GM19324 (cell line): ENCODE results near the gene EDEM1.
"Not testable (repeated sequence)": the region's sequence is repeated elsewhere in the genome, so short reads cannot be mapped to it uniquely, and the experiment has no call there.

Experiments used
- ATAC-seq: cut with Tn5 transposase; IDR thresholded peaks from one replicate; pipeline ENCODE4 v1.9.1; 2021; ENCODE audit warnings: mild to moderate bottlenecking, moderate library complexity; ENCODE audit not compliant: unreplicated experiment, low FRiP score

The EDEM1 gene

GRCh38 chr3:5227812-5228211 is 40.3 kb downstream of the EDEM1 start:
- ATAC-seq, result no peak

- no peak for ATAC-seq
Observed at GRCh38 chr3:5229414-5229813, 41.9 kb downstream of the EDEM1 start.

GRCh38 chr3:5231074-5231473 is 43.6 kb downstream of the EDEM1 start:
- ATAC-seq, result no peak

- ATAC-seq, result no peak
Observed at GRCh38 chr3:5231487-5231886, 44.0 kb downstream of the EDEM1 start.

- no peak for ATAC-seq
Observed at GRCh38 chr3:5232570-5232969, 45.1 kb downstream of the EDEM1 start.

GRCh38 chr3:5233026-5233425 is 45.5 kb downstream of the EDEM1 start:
- no peak for ATAC-seq

- no peak for ATAC-seq
Observed at GRCh38 chr3:5235655-5236054, 48.1 kb downstream of the EDEM1 start.

- ATAC-seq, result no peak
Observed at GRCh38 chr3:5238545-5238944, 51.0 kb downstream of the EDEM1 start.

GRCh38 chr3:5239602-5240001 is 52.1 kb downstream of the EDEM1 start:
- ATAC-seq, result no peak

- ATAC-seq, result no peak
Observed at GRCh38 chr3:5240740-5241139, 53.2 kb downstream of the EDEM1 start.

GRCh38 chr3:5242785-5243184 is 55.3 kb downstream of the EDEM1 start:
- not testable (repeated sequence) for ATAC-seq

- no peak for ATAC-seq
Observed at GRCh38 chr3:5245927-5246326, 58.4 kb downstream of the EDEM1 start.

GRCh38 chr3:5248822-5249221 is 61.3 kb downstream of the EDEM1 start:
- ATAC-seq, result no peak

- no peak for ATAC-seq
Observed at GRCh38 chr3:5250467-5251195, 63.1 kb downstream of the EDEM1 start.

GRCh38 chr3:5251196-5251583 is 63.7 kb downstream of the EDEM1 start:
- no peak for ATAC-seq

- ATAC-seq, result no peak
Observed at GRCh38 chr3:5252131-5252530, 64.6 kb downstream of the EDEM1 start.

GRCh38 chr3:5254281-5255048 is 67.0 kb downstream of the EDEM1 start:
- no peak for ATAC-seq

GRCh38 chr3:5255404-5256344 is 68.2 kb downstream of the EDEM1 start:
- ATAC-seq, result no peak

GRCh38 chr3:5258526-5258925 is 71.0 kb downstream of the EDEM1 start:
- ATAC-seq, result no peak

GRCh38 chr3:5260992-5261501 is 73.5 kb downstream of the EDEM1 start:
- no peak for ATAC-seq

- ATAC-seq, result no peak
Observed at GRCh38 chr3:5262507-5262906, 75.0 kb downstream of the EDEM1 start.
